Measurements from ENCODE around the gene MYO15B.

- TF ChIP-seq POLR2AphosphoS5 (IDR thresholded peaks at IDR 0.05; ENCODE audit: low read depth, low read length) (no peak), SIN3A (IDR thresholded peaks at IDR 0.05; ENCODE audit: borderline replicate concordance, insufficient read depth, low read length) (no peak), FOXP2 (optimal IDR thresholded peaks at IDR 0.05; ENCODE audit: borderline replicate concordance, extremely low read depth, extremely low read length, insufficient read depth) (no peak), TAF1 (IDR thresholded peaks at IDR 0.05; ENCODE audit: borderline replicate concordance, insufficient read depth, low read length) (no peak)
Measured at GRCh38 chr17:75623386-75623785, 35.8 kb downstream of the MYO15B start.

All from PFSK-1 (cell line).